Measurements from ENCODE around the gene OVCH1.

- TF ChIP-seq CTCF (IDR thresholded peaks at IDR 0.05) (no peak), YY1 (IDR thresholded peaks at IDR 0.05; ENCODE audit: low read depth) (no peak), RFX5 (IDR thresholded peaks at IDR 0.05; ENCODE audit: low read length) (no peak), EP300 (IDR thresholded peaks at IDR 0.05; ENCODE audit: borderline replicate concordance in 1 of 2, low read depth in 1 of 2, low read length in 1 of 2) (no peak), MXI1 (IDR thresholded peaks at IDR 0.05; ENCODE audit: low read depth, low read length) (no peak), MAX (IDR thresholded peaks at IDR 0.05; ENCODE audit: low read depth) (no peak), USF2 (IDR thresholded peaks at IDR 0.05; ENCODE audit: borderline replicate concordance, low read depth, low read length) (no peak), FOXM1 (IDR thresholded peaks at IDR 0.05; ENCODE audit: low read depth) (no peak), REST (IDR thresholded peaks at IDR 0.05; ENCODE audit: low read depth, low read length) (no peak), EZH2phosphoT487 (IDR thresholded peaks at IDR 0.05; ENCODE audit: borderline replicate concordance, low read depth) (no peak), USF1 (IDR thresholded peaks at IDR 0.05; ENCODE audit: borderline replicate concordance, low read depth) (no peak), POLR2AphosphoS5 (IDR thresholded peaks at IDR 0.05; ENCODE audit: low read depth, low read length) (no peak)
Observed at GRCh38 chr12:29534935-29535334, 37.4 kb upstream of the OVCH1 start.

Measured in SK-N-SH (cell line).